Endometrium (tissue), 2 donors: ENCODE results near the gene PDHX.

Experiments used
- FAIRE-seq: peaks from 2 replicates; lab custom pipeline; 2012; peaks lifted over from hg19 to GRCh38; lab: Jason Lieb, UNC
- donor health status: control.
- donor health status: control.

PDHX gene

DNA sequence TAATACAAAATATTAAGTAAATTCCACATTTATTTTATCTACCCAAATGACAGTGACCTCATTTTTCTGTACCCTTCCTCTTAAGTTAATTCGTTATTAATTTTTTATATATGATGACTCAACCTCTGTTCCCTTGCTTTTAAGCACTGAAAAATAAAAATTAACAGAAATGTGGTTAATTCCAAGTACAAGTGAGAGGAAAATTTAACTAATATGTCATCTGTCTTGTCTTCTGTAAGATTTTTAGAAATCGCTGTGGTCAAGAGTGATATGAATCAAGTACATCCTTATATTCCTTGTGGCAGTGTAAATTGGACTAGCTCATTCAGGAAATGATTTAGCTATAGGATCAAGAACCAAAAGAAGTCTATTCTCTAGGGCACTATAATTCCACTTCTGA lies 74.5 kb downstream of the PDHX start:
- no peak for FAIRE-seq

DNA sequence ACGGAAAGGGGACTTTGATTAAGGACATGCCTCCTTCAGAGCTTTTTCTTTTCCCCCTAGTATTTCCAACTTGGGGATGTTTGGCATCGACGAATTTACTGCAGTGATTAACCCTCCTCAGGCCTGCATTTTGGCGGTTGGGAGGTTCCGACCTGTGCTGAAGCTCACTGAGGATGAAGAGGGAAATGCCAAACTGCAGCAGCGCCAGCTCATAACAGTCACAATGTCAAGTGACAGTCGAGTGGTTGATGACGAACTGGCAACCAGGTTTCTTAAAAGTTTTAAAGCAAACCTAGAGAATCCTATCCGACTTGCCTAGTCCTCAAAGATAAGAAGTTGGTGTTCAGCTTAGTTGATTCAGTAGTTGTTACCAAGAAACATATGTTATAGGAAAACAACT lies 78.4 kb downstream of the PDHX start:
- FAIRE-seq, result no peak

DNA sequence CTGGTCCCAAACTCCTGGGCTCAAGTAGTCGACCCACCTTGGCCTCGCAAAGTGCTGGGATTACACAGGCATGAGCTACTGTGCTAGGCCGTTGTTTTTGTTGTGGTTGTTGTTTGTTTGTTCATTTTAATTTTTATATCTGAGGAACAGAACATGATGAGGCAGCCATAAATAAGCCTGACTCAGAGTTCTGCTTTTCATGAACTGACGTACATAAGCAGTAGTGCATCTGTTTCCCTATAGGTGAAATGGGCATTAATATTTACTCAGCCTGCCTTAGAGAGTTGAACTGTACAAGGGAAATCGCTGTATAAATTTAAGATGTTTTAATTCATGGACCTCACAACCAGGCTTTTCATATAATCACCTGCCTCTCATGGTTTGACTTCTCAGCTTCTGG lies 80.5 kb downstream of the PDHX start:
- FAIRE-seq, result no peak

DNA sequence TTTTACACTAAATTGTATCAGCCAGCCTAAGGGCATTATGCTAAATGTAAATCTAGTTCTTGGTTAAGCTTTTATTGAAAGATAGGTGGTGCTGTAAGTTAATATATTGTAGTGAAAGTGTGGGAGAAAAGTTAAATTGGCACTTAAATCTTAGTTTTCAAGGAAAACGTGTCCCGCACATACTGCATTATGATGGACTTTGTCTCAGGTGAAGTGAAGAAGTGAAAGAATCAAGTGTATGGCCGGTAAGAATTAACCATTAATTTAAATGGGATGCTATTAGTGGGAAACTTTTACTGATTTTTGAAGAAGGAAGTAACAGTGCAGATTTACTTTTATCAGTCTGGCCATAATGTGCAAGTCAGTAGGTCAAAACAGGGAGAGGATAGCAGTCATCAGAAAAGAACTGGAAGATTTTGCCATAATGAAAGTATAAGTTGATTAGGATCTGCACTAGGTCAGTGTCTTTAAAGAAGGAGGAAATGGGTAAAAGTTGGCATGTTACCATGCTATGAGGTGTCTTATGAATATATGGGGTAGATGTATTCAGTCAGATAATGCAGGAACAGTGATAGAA lies 81.6 kb downstream of the PDHX start:
- peak; percentile 82 for FAIRE-seq

DNA sequence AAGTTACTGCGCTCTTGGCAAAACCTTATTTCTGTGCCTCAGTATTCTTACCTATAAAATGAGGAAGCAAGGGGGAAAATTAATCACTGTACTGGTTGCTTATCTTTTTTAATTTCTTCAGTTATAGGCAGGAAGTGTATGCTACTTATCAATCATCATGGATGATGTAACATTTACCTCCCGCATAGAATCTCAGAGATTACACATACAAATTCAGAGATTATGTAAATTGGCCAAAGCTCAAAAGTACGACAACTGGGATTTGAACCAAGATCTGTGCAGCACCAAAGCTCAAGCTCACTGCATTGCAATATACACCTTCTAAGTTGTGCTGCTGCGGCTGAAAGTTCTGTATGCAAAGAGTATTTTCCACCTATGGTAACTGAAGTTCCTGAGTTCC lies 83.0 kb downstream of the PDHX start:
- FAIRE-seq, result no peak

DNA sequence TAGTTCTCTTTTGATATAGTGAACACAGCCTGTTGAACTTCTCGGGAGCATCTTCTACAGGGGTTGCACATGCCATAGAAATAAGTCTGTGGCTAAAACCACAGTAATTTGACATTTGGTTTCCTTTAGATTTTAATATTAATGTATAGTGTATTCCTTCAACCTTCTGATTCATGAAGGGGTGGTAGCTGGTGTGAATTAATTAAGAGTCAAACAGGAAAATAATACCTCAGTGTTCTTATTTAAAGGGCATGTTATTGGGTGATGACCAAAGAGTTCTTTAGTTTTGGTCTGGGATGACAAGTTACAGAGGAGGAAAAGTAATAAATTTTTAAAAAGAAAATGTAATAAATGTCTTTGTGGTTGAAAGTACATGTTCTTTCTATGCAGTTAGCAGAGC lies 86.8 kb downstream of the PDHX start:
- FAIRE-seq, result peak; percentile 29

DNA sequence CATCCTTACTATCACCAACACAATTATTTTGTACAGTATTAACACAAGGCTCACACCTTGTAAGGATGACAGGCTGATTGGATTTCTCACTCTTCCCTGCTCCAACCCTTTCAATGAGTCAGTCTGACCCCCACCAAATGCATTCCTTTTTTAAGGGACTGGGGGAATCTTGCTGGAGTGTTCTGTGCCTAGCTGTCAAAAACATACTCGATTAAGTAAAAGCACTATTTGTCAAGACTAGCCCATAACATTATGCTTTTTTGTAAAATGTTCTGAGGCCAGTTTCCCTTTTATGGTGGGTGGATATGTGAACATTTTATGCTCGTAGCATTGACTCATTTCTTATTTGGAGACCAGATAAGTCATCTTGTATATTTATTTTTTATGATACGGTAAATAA lies 87.2 kb downstream of the PDHX start:
- FAIRE-seq, result no peak

DNA sequence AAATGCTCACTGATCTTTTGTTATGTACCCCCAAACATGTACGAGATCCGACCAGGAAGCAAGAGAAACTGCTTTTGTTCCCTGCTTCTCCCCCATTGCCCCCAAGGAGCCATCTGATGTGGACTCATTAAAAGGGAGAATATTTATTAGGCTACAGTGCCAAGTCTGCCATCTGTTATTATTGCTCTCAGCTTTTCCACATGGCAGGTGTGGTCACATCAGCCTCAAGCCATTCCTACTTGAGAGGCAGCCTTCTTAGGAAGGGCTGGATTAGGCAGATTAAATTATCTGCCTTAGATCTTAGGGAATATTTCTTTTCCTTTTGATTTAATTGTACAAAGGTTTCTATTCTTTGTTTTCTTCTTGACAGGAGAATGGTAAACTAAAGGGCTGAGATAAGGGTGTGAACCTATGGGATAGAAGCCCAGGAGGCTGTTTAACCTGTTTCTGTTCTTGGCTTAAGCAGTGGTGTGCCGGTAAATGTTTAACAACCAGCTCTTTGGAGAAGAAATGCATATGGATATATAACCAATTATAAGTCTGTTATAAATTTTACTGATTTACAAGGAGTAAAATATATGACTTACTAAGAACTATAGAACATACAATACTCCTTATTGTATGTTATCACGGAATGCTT lies 88.8 kb downstream of the PDHX start:
- FAIRE-seq, result no peak

DNA sequence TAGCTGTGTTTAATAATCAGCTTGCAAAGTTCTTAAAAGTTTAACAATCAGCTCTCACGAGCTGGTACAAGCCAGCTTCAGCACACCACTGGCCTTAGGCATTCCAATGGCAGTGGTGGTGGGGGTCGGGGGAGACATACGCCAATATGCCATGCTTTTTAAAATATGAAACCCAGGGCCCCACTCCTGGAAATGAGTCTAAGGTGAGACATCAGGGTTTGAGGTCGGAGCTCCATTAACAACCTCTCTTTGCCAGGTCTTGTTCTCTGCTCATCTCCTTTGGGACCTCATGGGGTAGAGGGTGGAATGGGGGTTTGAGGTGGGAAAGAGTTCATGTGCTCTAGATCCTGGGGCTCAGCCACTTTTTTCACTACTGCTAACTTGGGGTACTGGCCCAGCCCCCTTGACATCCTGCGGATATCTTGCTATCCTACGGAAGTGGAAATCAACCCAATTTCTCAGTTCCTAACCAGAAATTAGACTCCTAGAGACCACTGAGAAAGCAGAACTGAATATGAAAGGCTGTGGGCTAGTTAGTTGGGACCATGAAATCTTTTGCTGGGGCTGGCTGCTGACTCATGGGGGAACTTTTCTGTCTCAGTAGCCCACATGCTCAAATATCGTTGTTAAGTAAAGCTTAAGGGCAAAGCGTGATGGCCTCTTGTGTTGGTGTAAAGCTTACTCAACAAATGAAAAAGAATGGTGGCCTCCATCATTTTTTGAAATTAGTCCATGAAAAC lies 90.1 kb downstream of the PDHX start:
- no peak for FAIRE-seq

DNA sequence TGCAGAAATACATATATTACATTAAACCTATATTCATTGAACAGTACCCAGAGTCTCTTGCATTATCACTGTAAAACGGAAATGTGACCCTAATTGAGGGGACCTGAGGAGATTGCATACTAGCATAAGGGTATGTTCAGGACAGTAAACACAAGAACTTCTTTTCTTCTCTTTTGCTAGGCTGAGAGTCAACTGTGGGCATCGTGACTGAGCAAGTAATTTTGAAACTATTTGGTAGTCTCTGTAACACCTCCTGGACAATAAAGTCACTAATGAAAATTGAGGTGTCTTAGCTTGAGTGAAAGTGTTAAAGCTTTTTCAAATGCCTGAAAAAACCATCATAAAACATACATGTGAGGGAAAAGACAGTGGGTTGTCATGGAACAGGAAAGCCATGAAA lies 90.9 kb downstream of the PDHX start:
- no peak for FAIRE-seq

DNA sequence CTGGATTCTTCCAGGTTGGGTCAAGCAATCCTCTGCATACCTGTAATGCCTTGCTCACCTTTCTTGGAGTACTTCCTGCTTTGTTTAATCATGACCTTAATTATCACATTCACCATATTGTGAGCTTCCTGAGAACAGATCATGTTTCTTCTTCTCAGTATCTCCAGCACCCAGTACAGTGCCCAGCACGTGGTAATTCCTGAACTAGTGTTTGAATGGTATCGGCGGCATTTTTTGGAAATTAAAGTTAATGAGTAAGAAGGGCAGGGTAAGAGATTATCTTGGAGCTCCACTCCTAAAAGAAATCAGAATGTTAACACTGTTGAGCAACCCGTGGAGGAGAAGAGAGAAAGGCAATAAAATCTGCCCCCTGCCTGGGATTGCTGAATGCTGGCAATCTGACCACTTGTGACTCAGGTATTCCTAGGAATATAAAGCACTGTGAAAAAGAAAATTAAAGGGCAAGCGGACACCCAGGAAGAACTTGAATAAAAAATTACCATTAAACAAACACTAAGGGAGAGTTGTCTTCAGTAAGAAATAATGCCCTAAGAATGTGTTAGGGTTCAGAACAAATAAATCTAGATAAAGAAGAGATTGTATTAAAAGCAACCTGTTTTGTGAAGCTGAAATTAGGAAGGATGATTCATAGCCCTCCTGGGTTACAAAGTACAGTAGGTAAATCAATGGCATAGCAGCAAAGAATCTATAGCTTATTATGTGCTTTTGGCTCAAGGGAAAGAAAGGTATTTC lies 92.9 kb downstream of the PDHX start:
- FAIRE-seq, result no peak

DNA sequence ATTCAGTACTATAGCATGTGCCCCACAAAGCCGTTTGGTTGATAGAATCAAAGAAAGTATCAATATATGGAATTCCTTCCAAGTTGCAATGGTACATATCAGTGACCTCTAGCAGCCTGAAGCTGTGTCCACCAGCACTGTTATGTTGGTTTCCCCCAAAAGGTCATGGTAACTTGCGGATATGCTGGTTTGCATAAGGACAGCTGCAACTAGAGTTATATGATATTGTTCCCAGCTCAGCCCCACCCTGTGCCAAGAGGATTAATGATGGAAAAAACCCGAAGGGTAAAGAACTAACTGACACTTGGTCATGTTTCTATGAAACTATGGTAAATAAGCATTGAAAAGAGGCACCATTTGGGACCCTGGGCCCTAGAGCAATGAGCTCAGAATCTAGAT lies 93.5 kb downstream of the PDHX start:
- FAIRE-seq, result no peak

DNA sequence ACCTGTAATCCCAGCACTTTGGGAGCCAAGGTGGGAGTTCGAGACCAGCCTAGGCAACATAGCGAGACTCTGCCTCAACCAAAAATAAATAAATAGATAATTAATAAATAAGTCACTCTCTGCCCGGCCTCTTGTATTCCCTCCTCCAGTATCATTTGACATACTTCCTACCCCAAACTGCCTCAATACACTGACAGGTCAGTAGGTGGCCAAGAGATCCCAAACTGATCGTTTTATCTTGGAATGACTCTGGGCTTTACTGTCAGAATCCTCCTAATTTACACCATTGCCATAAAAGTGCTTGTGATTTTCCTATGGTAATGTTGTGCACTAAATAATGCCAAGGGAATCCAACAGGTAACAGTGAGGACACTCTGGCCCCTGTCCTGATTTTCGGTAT lies 94.2 kb downstream of the PDHX start:
- FAIRE-seq, result no peak

DNA sequence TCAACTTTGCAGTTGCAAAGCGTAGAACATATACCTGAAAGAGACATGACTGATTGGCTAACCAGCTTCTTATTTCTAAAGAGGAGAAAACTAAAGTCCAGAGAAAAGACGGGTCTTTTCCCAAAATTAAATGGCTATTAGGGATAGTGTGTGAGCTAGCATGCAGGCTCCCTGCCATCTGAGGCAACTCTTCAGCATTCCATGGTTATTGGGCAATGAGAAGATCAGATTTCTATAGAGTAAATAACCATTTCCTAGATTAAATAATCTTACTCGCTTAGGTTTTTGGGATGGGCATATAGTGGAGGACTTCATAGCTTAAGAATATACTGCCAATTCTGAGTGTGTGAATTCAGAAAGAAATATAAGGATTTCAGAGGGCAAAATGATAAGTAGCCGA lies 95.0 kb downstream of the PDHX start:
- no peak for FAIRE-seq

DNA sequence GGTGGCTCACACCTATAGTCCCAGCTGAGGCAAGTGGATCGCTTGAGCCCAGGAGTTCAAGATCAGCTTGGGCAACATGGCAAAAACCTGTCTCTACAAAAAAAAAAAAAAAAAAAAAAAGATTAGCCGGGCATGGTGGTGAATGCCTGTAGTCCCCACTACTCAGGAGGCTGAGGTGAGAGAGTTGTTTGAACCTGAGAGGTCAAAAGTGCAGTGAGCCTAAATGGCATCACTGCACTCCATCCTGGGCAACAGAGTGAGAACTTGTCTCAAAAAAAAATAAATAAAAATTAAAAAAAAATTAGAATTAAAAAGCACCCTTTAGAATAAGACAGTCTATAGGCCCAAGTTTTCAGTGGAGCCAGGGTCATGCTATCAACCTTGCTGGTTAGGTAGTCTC lies 95.5 kb downstream of the PDHX start:
- no peak for FAIRE-seq

DNA sequence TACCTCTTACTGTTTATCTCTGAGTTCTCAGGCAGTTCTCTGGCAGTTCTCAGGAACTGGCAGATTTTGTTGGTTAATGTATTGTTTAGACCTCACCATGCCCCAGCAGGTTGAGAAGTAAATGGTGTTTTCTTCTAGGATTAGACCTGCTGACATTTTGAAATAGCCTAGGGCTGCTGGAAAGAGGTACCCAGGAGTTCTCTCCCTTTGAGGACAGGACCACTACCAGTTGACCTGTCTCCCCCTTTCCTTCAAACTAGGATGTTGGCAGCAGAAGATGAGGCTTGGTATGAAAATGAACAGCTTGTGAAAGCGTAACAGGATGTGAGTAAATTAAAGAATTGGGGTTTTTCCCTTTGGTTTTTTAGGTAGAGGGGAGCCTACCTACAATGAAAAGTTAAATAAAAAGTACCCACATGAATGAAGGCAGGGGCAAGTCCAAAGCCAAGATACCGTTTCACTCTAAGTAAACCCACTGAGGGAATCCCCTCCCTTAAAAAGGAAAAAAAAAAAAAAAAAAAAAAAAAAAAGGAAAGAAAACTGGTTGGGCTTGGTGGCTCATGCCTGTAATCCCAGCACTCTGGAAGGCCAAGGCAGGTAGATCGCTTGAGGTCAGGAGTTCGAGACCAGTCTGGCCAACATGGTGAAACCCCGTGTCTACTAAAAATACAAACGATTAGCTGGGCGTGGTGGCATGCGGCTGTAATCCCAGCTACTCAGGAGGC lies 96.2 kb downstream of the PDHX start:
- no peak for FAIRE-seq

DNA sequence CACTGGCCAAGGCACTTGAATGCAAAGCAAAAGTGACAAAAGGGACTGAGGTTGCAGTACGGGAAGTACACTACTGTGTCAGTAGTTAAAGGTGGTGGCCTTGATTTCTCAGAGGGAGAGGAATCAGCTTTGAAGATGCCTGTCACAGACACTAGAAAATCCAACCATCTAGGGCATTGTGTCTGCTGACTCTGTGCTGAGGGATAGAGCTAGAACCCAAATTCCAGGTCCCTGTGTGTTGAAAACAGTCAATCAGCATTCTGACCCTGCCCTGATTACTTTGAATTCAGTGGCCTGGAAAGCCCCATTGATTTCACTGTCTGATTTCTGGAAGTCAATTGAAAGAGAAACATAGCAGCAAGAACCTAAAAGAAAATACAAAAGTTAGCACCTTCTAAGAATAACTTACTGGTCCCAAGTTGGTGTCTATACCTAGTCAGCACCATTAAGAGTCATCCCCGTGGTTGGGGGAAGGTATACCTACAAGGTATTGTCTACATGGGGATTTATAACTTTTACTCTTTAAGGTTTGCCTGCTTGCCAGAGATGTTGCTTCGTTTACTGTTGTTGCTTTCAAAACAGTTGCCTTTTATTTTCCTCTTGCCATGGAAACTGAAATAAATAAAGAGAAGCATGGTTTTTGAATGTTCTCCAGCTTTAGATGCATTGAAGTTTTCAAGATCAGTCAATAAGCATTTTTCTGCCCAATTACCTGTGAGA lies 97.3 kb downstream of the PDHX start:
- peak; percentile 15 for FAIRE-seq

DNA sequence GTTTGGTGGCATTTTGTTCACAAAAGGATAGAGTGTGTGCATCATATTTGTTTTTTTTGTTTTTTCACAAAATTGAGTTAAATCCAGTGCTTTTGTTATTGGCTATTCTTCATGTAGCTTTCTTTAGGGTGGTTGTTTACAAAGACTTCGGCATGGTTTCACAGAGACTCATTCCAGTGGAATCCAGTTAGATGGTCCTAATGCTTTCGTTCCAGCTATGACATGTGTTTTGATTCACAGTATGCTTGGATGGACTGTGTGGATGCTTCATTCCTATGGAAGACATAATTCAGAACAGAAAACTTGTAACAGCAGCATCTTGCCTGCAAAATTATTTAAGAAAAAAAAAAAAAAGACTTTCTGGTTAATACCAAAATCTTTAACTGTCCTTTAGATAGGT lies 97.9 kb downstream of the PDHX start:
- no peak for FAIRE-seq

DNA sequence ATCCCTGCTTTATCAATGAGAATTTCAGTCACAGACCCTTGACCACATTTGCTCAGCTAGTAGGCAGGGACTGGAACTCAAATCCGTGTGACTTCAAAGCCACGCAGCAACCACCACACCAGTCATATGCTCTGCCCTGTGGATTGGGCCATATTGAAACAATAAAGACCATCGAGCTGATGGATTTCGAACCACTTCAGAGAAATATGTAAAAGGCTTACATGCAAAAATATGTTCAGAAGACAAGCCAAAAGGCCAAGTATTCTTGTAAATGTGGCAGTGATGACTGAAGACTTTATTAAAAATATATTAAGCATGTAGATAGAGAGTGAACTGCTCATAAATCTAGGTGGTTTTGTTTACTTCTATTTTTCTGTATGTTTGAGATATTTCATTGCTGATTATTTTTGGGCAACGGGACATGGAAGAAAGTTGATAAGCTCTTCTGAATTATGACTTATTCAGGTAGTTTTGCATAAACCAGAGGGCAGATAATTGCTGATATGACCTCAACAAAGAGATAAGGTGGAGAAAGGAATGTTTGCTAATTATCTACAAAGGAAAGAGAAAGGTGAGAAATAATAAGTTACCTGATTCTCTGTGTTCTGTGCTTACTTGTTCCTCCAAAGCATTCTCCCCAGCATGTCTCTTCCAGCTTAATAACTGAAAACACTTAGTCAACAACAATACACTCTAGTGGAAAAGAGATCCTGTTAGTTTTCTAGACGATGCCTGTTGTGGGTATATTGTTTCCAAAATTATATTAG lies 99.4 kb downstream of the PDHX start:
- FAIRE-seq, result no peak

DNA sequence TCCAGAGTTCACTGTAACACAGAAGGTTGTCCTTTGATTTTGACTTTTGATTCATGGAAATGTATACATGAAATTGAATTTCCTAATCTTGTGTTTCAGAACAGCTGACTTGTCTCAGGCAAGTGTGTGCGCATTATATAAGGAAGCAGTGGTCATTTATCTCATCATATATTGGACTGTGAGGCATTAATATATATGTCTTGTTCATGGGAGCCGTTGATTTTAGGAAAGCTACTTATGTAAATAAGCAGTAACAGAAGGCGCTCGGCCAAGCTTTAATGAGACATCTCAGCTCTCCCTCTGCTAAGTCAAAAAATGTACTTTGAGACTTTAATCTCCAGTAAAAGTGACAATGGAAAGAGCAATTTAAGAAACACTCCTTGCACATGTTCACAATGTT lies 100.5 kb downstream of the PDHX start:
- FAIRE-seq, result no peak
